GM18870 (cell line): ENCODE measurements around the gene UBFD1.
"Not testable (repeated sequence)": the region's sequence is repeated elsewhere in the genome, so short reads cannot be mapped to it uniquely, and the experiment has no call there.

Experiments used
- ATAC-seq: cut with Tn5 transposase; IDR thresholded peaks from one replicate; pipeline ENCODE4 v1.9.1; 2021; ENCODE audit warnings: moderate library complexity; ENCODE audit not compliant: unreplicated experiment

UBFD1 gene

DNA sequence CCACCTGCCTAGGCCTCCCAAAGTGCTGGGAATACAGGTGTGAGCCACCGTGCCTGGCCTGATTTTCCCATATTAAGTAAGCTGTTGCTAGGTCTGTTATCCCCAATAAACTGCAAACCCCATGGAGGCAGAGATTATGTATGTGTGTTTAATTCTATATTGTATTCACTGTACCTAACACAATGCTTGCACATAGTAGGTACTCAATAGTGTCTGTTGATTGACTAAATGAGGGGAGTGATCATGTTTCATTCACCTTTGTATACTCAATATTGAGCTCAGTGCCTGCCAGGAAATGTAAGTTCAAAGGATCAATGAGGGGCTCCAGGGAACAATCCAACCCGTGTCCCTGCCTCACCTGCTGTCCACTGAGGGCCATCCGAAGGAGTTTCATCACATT lies 32.6 kb upstream of the UBFD1 start:
- ATAC-seq = no peak

DNA sequence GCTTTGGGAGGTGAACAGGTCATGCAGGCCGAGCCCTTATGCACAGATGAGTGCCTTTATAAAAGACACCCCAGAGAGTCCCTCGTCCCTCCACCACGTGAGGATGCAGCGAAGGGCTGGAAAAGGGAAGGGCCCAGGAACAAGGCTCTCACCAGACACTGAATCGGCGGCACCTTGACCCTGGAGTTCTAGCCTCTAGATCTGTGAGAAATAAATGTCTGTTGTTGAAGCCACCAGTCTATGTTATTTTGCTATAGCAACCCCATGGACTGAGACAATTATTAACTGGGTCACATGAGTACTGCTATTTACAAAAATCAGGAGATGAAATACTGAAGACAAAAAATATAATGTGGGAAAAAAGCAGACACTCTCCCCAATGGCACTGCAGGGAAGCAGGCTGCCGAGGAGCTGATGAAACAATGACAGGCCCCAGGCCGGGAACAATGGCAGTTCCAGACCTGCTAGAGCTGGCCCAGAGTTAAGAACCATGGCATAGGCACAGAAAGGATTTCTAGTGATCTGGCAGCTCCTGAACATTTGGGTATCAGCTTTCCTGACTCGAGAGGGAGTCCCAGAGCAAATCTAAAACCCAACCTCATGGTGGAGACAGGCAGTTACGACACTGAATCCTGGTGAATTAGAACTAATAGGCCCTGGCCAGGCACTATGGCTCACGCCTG lies 29.4 kb upstream of the UBFD1 start:
- ATAC-seq = no peak

DNA sequence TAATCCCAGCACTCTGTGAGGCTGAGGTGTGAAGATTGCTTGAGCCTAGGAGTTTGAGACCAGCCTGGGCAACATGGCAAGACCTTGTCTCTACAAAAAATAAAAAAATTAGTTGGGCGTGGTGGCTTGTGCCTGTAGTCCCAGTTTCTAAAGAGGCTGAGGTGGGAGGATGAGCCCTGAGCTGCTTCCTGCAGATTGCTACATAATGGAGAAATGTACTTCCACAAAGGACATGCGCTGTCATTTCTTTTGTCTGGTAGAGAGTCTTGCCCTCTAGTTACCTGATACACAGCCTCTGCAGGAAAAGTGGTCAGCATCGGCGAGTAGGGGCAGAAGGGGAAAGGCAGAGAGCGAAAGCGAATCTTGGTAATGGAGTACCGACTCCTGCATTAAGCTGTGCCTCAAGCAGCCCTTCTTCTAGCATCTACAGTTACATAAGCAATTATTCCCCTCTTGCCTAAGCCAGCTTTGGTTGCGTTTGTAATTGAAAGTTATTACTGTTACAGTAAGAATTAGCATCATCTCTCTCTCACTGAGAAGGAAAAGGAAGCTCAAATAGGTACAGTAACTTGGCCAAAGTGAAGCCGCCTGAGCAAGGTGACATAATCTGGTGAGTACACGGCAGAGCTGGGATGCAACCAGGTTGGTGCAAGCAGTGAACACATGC lies 28.8 kb upstream of the UBFD1 start:
- ATAC-seq = no peak

DNA sequence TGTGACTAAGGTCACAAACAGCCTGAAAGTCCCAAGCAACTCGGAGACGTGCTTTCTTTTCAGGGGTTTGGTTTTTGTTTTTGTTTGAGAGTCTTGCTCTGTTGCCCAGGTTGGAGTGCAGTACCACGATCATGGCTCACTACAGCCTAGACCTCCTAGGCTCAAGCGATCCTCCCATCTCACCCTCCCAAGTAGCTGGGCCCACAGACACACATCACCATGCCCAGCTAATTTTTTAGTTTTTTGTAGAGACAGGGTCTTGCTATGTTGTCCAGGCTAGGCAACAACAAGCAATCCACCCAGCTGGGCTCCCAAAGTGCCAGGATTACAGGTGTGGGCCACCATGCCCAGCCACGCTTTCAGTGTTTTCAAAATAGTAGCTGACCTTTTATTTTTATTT lies 27.5 kb upstream of the UBFD1 start:
- ATAC-seq = no peak

DNA sequence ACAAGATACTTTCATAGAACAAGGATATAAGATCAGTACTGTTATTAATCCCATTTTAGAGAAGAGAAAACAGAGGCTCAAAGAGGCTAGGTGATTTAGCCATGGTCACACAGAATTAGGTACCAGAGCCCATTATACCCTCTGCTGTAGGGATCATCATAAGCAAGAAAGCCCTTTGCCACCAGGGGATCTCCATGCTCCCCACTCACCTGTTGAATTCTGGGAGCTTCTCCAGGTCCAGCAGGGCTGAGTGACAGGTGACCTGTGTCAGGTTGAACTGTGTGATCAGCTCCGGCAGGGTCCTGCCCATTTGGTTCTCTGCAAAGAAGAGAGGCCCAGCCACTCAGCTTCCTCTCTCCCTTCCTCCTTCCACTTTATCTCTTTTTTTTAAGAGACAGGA lies 25.1 kb upstream of the UBFD1 start:
- ATAC-seq = no peak

DNA sequence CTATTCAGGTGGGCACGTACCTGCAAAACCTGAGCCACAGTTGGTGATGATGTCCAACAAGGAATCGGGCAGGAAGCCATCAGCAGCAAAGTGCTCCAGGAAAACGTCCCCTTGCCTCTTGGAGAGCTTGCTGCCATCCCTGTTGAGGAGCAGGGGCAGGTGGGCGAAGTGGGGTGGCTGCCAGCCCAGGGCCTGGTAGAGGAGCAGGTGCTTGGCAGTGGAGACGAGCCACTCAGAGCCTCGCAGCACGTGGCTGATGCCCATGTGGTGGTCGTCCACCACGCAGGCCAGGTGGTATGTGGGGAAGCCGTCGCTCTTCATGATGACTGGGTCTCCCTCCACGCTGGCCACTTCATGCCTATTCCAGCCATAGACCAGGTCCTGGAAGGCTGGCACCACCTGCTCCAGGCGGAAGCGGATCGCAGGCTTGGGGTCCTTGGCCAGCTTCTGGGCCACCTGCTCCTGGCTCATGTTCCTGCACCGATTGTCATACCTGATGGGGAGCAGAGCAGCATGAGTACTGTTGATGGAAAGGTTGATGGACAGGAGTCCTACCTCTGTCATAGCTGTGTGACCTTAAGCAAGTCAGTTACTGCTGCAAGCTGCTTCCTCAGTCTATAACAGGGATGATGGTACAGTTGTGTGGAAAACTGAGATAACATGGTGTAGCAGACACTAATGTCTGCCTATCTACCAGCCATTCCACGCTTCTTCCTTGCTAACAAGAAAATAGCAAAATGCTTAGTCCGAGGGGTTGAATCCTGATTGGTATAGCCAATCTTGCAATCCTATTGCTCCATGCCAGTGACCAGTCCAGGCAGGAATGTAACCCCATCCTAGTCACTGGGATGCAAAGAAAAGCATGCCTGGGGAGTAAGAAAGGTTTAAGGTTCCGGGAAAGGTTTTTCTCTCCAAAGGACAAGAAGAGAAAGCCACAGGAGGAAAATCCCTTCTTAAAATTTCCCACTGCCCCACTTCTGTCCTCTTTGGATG lies 22.4 kb upstream of the UBFD1 start:
- ATAC-seq = no peak

DNA sequence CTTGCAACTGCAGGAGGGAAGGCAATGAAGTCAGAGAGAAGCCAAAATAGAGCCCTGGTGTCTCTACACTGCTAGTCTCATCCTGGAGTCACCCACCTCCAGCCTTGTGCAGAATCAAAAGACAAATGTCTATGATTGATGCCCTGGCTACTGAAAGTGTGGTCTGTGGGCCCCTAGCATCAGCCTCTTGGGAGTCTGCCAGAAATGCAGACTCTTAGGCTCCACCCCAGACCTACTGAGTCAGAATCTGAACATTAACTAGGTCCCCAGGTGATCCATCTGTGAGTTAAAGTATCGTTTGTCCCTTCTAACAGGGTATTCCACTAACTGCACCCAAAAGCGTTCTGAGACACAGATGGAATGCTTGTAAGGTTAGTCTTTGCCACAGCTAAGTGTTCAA lies 21.6 kb upstream of the UBFD1 start:
- no peak for ATAC-seq

DNA sequence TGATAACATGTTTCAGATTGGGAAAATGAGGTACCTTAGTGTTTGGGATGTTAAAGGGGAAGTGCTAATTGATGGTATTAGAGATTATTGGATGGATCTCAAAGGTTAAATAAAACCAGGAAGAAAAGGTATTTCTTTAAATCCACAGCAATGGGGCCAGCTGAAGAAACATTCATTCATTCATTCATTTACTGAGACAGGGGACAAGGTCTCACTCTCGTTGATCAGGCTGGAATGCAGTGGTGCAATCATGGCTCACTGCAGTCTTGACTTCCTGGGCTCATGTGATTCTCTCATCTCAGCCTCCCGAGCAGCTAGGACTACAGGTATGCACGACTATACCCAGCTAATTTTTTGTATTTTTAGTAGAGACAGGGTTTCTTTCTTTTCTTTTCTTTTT lies 20.1 kb upstream of the UBFD1 start:
- no peak for ATAC-seq

DNA sequence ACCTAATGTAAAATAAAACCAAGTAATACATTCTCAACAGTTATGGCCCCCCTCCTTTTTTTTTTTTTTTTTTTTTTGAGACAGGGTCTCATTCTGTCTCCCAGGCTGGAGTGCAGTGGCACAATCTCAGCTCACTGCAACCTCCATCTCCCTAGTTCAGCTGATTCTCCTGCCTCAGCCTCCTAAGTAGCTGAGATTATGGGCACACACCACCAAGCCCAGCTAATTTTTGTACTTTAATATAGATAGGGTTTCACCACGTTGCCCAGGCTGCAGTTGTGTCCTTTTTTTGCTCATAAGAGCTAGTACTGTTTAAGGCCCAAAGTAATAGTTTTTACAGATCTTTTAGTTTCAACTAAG lies 18.6 kb upstream of the UBFD1 start:
- ATAC-seq = no peak

DNA sequence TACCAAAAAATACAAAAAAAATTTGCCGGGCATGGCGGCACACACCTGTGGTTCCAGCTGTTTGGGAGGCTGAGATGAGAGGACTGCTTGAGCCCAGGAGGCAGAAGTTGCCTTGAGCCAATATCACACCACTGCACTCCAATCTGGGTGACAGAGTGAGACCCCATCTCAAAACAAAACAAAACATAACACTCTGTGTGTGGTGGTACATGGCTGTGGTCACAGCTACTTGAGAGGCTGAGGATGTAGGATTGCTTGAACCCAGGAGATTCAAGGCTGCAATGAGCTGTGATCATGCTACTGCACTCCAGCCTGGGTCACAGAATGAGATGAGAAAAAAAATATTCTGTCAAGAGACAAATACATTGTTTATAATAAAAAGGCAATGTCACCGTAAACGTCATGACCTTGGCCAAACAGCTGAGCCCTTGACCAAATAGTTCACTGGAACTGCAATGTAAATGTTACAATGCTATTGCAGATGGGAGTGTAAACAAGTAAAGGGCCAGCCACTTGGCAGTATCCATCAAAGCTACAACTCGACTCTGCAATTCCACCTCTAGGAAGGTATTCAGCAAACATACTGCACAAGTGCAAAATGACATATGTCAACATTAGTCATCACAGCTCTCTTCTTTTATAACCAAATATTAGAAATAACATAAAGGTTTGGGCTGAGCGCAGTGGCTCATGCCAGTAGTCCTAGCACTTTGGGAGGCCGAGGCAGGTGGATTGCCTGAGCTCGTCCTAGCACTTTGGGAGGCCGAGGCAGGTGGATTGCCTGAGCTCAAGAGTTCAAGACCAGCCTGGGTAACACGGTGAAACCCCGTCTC lies 17.3 kb upstream of the UBFD1 start:
- no peak for ATAC-seq

DNA sequence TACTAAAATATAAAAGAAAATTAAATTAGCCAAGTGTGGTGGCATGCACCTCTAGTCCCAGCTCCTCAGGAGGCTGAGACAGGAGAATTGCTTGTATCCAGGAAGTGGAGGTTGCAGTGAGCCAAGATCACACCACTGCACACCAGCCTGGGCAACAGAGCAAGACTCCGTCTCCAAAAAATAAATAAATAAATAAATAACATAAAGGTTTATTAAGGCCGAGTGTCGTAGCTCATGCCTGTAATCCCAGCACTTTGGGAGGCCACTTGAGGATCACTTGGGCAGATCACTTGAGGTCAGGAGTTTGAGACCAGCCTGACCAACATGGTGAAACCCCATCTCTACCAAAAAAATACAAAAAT lies 16.7 kb upstream of the UBFD1 start:
- not testable (repeated sequence) for ATAC-seq

DNA sequence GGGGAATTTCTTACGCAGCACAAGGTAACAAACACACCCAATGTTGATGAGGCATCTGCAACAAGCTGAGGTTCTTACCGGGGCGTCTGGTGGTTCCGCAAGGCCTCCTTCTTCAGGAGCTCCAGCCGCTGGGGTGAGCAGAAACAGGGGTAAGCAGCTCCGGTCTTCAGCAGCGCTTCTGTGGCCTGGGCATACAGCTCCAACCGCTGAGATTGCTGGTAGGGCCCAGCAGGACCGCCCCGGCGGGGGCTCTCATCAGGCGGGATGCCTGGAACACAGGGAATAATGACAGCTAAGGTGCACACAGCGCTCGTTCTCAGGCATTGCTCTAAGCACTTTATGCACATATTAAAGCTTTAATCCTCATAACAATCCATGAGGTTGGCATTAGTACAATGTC lies 13.1 kb upstream of the UBFD1 start:
- ATAC-seq = no peak

DNA sequence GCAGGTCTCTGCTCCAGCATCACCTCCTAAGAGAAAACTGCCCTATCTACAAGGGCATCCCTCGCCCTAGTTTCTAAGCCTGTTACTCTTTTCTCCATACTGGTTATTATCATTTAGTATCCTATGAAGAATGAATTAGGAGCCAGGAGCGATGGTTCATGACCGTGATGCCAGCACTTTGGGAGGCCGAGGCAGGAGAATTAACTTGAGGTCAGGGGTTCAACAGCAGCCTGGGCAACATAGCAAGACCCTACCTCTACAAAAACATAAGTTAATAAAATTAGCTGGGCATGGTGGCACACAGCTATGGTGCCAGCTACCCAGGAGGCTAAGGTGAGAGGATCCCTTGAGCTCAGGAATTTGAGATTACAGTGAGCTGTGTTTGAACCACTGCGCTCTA lies 7.6 kb upstream of the UBFD1 start:
- no peak for ATAC-seq

DNA sequence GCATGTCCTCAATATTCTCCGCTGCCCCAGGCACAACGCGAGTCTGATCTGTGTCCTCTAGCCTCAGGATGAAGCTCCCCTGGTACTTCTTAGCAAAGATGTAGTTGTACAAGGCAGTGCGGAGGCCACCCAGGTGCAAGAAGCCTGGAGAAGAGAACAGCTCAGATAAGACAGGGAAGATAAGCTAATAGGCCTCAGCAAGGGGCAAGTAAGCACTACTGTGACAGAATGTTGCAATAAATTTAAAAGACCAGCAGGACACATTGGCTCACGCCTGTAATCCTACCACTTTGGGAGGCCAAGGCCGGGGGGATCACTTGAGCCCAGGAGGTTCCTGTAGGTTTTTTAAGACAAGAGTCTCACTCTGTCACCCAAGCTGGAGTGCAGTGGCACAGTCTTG lies 5.4 kb upstream of the UBFD1 start:
- no peak for ATAC-seq

DNA sequence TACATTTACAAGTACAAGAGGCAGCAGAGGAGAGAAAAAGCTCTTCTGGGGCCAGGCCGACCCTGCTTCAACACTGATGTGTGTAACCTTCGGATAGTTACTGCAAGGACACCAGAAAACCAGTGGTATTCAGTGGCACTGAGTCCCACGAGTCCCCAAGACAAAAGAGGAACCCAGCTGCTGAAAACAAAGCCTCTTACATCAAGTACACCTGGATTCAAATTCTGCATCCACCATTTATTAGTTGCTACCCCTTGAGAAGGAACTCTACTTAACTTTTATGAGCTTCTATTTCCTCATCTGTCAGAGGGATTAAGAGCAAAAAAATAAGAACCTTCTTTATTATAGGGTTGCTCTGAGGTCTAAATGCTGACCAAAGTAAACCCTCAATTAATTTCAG lies 3.0 kb upstream of the UBFD1 start:
- ATAC-seq = no peak

DNA sequence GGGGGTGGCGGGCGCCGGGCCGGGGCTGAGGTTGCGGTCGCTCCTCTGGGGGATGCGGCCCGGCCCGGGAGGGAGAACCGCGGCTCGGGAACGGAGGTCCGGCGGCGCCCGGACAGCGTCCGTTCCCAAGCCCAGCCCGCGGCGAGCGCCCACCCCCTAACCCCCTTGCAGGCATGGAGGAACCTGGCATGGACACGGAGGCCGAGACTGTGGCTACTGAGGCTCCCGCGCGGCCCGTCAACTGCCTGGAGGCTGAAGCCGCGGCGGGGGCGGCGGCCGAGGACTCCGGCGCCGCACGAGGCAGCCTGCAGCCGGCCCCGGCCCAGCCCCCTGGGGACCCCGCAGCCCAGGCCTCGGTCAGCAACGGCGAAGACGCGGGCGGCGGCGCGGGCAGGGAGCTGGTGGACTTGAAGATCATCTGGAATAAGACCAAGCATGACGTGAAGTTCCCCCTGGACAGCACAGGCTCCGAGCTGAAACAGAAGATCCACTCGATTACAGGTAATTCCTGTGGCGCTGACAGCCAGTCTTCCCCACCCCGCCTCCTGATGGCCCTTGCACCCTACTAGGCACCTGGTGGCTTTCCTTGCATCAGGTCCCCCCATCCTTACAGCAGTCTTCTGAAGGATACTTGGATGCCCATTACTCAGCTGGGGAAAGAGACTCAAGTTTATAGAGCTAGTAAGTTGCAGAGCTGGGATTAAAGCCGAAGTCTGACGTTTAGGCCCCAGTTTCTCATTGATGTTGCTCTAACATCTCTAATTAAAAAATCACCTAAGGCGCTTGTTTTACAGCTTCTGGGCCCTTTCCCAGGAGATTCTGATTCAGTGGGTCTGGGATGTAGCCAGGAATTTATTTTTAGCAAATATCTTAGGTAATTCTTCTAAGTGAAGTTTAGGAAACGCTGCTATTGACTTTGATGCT lies 514 bp downstream of the UBFD1 start:
- ATAC-seq = no peak

DNA sequence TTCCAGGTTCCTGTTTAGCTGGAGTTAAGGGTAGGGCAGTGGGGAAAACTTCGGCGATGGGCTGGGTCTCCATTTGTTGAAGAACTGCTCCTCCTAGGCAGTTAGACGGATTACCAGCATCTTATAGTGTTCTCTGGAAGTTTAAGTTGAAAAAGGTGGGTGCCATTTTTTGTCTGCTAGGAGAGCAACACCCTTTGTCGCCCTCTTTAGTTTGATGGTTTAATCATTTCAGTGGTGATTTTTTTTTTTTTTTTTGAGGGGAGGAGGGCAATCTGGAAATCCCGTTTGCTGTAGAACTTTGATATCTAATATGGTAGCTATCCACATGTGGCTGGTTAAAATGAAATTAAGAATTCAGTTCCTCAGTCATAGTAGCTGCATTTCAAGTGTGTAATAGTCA lies 4.1 kb downstream of the UBFD1 start:
- ATAC-seq = no peak

DNA sequence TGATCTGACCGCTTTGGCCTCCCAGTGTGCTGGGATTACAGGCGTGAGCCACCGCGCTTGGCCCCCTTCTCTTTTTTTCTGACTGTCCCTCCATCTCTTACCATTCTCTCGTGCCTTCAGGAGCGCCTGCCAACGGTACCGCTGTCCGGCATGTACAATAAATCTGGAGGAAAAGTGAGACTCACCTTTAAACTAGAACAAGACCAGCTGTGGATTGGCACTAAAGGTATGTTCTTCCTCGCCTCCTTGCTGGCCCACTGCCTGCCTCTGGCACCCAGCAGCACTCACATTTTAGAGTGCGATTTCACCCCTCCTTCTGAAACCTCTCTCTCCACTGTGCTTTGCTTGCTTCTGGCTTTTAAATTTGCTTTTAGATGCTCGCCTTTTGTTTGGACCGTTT lies 5.0 kb downstream of the UBFD1 start:
- ATAC-seq = no peak

DNA sequence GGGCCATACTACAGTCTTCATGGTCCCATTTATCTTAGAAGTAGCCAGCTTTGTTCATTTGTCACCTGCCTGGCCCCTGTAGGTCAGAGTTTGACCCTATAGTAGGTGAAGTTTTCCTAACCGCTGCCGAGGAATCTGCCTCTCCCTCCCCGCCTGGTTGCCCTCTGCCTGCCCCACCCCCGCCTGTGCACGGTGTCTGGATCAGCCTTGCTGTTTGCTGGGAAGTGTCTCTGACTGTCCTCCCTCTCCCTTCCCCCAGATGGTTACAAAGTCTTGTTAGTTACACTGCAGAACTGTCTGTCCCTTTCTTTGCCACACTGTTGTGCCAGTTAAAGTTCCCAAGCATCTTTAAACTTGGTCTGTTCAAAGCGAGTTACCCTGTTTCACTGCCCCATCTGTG lies 5.7 kb downstream of the UBFD1 start:
- no peak for ATAC-seq
